Body of pancreas (tissue), 4 donors: ENCODE measurements around the gene PANX1.

Source experiments
- CTCF ChIP-seq, 7 experiments: fragments of 450-650 bp in 4 of 7; fragments of 200-600 bp in 3 of 7; sonication (generic) in 3 of 7; IDR thresholded peaks; one replicate each; pipeline ENCODE4 v1.5.1; 2016 to 2019; ENCODE audit warnings: antibody characterized with exemption in 7 of 7
- POLR2A ChIP-seq, 3 donors: fragments of 450-650 bp; IDR thresholded peaks; one replicate each; pipeline ENCODE4 v1.6.1; 2016; ENCODE audit warnings: antibody characterized with exemption in 3 of 3, mild to moderate bottlenecking in 2 of 3

GRCh38 chr11:94219771-94220170 is 91.1 kb downstream of the PANX1 start:
- TF ChIP-seq CTCF (IDR thresholded peaks at IDR 0.05) (no peak), POLR2A (IDR thresholded peaks at IDR 0.05) (no peak)
